IPS DF 4.7 (cell line): ENCODE results near the gene RPL35A.
"Not testable (repeated sequence)": the region's sequence is repeated elsewhere in the genome, so short reads cannot be mapped to it uniquely, and the experiment has no call there.

Source experiments
- DNase-seq: peaks from one replicate; pipeline ENCODE4 v3.0.0-alpha.2; 2013; ENCODE audit warnings: low spot score; ENCODE audit errors: extremely low read depth

The RPL35A gene

GRCh38 chr3:197949778-197950676, at the start of gene RPL35A:
Gene RPL35A (plus strand): TSS chr3:197950190. CDS start chr3:197950968, 778 bp downstream.
- peak; percentile 72 for DNase-seq

DNA sequence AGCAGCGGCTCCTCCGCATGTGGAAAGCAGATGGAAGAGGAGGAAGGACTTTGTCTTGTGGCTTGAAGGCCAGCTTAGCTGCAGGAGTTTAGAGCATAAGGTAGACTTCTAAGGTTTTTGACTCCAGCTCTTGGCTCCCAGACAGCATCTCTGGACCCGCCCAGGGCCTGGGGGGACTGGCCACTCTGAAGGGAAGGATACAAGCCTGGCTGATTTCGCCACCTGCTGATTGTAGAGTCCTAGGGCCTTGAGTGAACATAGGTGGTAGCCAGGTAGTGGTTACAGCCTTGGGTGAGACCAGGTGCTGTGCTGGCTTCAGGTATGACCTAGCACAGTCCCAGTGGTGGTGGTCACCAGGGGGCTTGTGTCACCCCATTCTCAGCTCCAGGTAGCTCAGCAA, 48.4 kb upstream of the RPL35A start:
- DNase-seq: no peak

DNA sequence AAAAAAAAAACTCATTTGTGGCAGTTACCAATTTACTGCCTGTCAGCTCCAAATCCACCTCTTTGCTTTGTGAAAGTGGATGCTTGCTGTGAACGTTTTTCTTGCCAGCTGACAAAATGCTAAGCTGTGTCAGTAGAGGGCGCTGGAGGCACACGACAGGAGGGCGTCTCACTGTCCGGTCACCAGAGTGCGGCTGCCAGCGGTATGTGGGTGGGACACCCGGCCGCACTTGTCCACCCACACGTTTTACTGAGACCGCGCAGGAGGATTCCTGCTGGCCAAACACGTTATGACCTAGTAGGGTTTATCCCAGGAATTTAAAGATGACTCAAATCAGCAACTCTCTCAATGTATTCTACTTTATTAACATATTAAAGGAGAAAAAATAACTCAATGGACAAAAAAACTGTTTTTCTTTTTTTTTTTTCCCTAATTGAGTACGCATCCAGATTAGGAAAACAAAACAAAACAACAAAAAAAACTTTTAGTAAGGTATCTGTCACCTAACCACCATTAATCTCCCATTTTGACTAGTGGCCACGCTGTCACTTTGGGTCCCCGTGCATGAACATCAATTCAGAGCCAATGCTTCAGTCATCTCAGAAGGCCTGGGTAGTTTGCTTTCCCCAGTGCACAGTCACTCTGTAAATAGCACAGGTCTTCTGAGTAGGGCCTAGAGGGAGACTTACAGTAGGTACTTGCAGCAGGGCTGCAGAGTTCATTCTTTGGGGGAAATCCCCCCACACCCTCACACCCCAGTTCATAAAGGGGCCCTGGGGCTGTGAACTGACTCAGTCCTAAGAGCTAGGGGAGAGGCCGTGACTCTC, 43.8 kb upstream of the RPL35A start:
- DNase-seq: no peak

DNA sequence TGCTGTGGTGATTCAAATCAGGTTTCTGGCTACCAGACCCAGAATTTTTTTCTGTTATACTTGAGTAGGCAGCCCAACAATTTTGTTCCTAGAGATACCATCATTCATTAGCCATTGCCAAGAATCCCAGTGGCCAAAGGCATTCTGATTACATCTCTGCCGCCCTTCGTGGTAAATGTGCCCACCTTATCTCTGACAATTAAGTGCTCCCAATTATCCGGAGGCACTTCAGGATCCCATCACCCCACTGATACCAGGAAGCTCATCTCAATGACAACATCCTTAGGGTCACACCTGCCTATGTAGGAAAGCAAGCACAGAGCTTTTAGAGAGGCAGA, 43.2 kb upstream of the RPL35A start:
- no peak for DNase-seq

GRCh38 chr3:197907196-197907595, 42.8 kb upstream of the RPL35A start:
- no peak for DNase-seq

DNA sequence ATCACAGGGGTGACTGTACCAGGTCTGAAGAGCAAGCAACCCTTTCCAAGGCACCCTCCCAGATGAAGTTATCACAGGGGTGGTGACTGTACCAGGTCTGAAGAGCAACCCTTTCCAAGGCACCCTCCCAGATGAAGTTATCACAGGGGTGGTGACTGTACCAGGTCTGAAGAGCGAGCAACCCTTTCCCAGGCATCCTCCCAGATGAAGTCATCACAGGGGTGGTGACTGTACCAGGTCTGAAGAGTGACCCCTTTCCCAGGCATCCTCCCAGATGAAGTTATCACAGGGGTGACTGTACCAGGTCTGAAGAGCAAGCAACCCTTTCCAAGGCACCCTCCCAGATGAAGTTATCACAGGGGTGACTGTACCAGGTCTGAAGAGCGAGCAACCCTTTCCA, 41.4 kb upstream of the RPL35A start:
- not testable (repeated sequence) for DNase-seq

DNA sequence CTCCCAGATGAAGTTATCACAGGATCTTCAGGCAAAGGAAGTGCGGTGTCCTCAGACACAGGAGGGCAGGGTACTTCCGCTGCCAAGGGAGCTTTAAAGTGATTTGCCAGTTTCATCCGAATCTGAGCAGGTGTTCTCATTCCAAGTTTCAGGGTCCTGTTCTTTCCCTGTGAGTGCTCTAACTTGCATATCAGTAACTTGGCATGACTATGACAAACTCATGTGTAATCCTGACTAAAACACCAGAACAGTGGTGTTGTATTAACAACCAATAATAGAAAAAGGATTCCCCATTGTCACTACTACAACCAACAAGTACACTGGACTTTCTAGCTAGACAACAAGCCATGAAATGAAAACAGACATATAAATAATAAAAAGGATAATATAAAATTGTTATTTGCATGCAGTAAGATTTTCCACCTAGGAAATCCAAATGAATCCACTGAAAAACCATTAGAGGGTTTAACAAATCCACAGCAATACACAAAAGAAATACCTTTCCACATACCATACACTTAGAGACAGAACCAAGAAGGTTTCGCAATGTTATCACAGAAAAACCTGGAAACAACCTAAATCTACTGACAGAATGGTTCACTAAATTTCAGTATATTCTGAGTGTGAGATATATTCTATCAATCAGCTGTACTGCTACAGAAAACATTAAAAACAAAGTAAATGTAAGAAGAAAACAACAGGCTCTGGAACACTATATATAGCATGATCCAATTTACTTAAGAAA, 40.9 kb upstream of the RPL35A start:
- DNase-seq: no peak

DNA sequence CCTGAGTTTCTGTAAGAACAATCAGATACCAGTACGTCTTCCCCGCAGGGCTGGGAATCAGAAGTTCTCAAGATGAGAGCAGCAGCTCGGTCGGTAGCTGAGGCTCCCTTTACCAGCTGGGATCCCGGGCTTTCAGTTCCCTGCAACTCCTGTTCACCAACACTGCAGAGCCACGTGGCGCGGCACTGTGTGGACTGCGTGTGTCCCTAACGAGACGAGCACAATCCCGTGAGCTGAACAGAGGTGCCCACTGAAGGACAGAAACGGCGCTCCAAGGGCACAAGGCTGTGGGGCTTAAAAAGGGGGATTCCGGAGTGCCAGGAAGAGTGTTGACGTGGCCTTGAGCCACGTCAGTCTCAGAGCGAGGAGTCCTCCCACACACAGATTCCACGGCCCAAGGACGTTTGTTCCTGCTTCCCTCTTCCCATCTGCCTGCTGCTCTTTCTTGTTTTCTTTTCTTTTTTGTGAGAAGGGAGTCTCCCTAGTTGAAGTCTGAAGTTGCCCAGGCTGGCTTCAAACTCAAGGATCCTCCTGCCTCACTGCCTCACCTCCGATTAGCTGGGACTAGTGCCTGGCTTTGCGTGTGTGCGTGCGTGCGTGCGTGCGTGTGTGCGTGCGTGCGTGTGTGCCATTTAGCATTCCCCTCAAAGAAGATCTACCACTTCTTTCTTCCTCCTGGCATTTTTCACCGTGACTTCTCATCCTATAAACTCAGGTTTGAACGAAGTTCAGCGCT, 37.1 kb upstream of the RPL35A start:
- no peak for DNase-seq

GRCh38 chr3:197913641-197914380, 36.2 kb upstream of the RPL35A start:
- DNase-seq: no peak

DNA sequence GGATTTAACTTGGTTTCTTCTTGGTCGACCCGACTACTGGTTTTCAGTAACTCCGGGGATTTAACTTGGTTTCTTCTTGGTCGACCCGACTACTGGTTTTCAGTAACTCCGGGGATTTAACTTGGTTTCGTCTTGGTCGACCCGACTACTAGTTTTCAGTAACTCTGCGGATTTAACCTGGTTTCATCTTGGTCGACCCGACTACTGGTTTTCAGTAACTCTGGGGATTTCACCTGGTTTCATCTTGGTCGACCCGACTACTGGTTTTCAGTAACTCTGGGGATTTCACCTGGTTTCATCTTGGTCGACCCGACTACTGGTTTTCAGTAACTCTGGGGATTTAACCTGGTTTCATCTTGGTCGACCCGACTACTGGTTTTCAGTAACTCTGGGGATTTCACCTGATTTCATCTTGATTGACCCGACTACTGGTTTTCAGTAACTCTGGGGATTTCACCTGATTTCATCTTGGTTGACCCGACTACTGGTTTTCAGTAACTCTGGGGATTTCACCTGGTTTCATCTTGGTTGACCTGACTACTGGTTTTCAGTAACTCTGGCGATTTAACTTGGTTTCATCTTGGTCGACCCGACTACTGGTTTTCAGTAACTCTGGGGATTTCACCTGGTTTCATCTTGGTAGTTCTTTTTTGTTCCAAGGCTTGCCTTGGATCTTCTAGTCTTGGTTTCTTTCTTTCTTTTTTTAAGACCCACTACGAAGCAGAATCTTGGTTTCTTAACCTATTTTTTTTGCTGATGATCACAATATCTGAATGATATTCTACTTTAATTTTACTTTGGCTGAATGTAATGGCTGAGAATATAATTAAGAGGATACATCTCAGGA, 28.3 kb upstream of the RPL35A start:
- DNase-seq: not testable (repeated sequence)

GRCh38 chr3:197926418-197926817, 23.6 kb upstream of the RPL35A start:
- DNase-seq: peak; percentile 46

DNA sequence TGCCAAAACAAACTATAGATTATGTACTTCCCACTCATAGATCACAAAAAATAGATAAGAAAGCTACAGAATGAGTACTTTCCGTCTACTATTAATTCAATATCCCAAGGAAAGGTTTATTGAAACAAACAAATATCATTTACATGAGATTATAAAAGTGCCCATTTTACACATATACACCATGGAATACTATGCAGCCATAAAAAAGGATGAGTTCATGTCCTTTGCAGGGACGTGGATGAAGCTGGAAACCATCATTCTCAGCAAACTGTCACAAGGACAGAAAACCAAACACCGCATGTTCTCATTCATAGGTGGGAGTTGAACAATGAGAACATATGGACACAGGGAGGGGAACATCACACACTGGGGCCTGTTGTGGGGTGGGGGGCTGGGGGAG, 22.4 kb upstream of the RPL35A start:
- DNase-seq: not testable (repeated sequence)

- DNase-seq: no peak
Observed at GRCh38 chr3:197936819-197937384, 13.1 kb upstream of the RPL35A start.

DNA sequence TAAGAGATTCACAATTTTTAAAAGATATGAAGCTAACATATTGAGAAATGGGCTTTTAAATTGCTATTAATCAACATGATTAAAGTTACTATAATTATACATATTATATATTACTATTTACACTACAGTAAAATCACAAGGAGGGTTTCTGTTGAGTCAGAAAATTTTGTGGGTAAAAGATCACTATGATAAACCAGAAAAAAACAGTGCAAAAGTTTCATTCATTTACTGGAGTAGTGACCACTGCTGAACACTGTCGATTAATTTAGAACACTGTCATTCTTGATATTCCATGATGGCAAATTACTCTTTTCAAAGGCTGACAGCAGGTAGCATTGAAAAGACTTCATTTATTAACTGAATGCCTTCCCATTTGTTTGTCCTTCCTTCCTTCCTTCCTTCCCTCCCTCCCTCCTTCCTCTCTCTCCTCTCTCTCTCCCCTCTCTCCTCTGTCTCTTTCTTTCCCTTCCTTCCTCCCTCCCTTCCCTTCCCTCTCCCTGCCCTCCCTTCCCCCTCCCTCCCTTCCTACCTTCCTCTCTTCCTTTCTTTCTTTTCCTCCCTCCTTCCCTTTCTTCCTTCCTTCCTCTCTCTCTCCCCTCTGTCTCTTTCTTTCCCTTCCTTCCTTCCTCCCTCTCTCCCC, 9.1 kb upstream of the RPL35A start:
- no peak for DNase-seq

- DNase-seq: no peak
Observed at GRCh38 chr3:197942956-197943556, 6.9 kb upstream of the RPL35A start.

DNA sequence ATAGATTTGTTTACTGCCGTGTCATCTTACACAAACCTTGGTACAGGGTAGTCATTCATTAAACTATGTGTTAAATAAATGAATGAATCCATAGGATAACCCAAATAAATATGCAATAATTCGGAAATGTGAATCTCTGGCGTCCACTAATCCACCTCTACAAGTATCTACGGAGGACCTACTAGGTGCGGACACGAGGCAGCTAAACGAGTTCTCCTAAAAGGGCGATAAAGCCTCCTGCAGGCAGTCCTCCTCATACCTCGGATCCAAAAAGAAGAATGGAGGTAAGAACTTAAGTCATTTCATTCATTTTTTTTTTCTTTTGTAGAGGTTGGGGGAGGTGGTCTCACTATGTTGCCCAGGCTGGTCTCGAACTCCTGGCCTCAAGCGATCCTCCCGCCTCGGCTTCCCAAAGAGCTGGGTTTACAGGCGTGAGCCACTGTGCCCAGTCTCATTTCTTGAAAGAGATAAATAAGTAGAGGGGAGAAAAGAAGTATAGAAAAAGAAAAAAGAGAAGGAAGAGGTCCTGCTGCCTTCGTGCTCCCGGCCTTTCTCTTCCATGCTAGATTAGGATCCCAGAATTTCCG, 706 bp upstream of the RPL35A start:
- DNase-seq: no peak

DNA sequence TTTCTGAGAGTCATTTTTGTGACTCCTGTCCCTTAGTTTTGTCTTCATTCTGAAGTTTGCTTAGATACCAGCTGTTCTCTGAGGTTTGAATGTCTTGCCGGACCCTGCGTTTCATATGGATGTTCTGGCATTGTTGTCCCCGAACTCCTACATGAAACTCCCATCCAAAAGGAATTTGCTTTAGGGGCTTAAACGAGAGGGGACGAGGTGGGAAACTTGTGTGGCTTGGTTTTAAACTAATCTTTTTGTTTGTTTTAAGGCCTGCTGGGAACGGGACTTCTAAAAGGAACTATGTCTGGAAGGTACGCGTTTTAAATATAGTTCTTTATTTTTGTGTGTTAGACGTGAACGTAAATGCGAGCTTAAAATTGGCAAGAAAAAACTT, 679 bp downstream of the RPL35A start:
- DNase-seq: no peak
